Measurements from ENCODE around the gene BBS10. TPM values are rescaled to one million over a fixed set of nuclear protein-coding genes. Genes with fewer than 3 reads are reported as not detected.

The BBS10 gene
- total RNA-seq, result 10 to 100 TPM in 4 of 7 donors, 1 to 10 TPM in 3; 6.7 to 15.0 (median 11.8) TPM
- 1 to 10 TPM; 5.2 to 7.4 (median 6.1) TPM for polyA plus RNA-seq
- long read RNA-seq, donor 1, partial matches to known transcripts, result 0 of 4 reads
- long read RNA-seq, donor 1, other reads (novel, unspliced or antisense), result 0 of 4 reads
- long read RNA-seq, donor 2, partial matches to known transcripts, result 0 of 1 reads
- long read RNA-seq, donor 2, other reads (novel, unspliced or antisense), result 0 of 1 reads

GRCh38 chr12:76348079-76348901, at the start of gene BBS10:
BBS10 (minus strand) TSS chr12:76348415; CDS start chr12:76348358, 57 bp downstream.
- DNase-seq, result peak; percentile 97
- TF ChIP-seq CTCF (IDR thresholded peaks at IDR 0.05 in 8 of 11, conservative IDR thresholded peaks at IDR 0.05 in 3 of 11) (peak; percentile 6 to 63 (median 35)), POLR2AphosphoS5 (IDR thresholded peaks at IDR 0.05) (peak; percentile 88 to 90 (median 89)), POLR2A (IDR thresholded peaks at IDR 0.05) (peak in 1 of 3 donors; percentile 34)
- peaks cover 0 to 6% (median 0%) of the 10 kb centered on the region in 6 donors for H3K36me3 ChIP-seq
- H3K27ac ChIP-seq, result peak within 1 kb of the TSS; percentile 81 to 93 (median 90)
- intact Hi-C loops (cut with DNase I; ENCODE audit: low total_unique reads), result loop anchor here (10.0 kb wide), 2 partner anchors 263 to 823 kb away; partner anchors contain the start of gene NAP1L1
- peak within 1 kb of the TSS; percentile 51 to 87 (median 70) for H3K4me3 ChIP-seq
- H3K27me3 ChIP-seq (replicated peaks in 1 of 7), result no peaks in the 10 kb centered on the region
- peaks cover 4 to 39% (median 27%) of the 10 kb centered on the region in 6 donors for H3K4me1 ChIP-seq
- H3K9me3 ChIP-seq, result no peaks in the 10 kb centered on the region
- WGBS, 5 donors, result 2 to 3% (median 2%) methylated on average over 47 to 49 of the region's 49 CpGs

- Histone ChIP-seq H3K36me3 (peaks cover 0 to 98% (median 57%) of the 10 kb centered on the region in 6 donors), H3K9me3 (no peaks in the 10 kb centered on the region), H3K27ac (no peak overlapping the region), H3K4me1 (no peaks in the 10 kb centered on the region), H3K27me3 (replicated peaks in 1 of 7) (no peaks in the 10 kb centered on the region), H3K4me3 (no peak overlapping the region)
- no peak for DNase-seq
- TF ChIP-seq POLR2A (IDR thresholded peaks at IDR 0.05) (no peak), POLR2AphosphoS5 (IDR thresholded peaks at IDR 0.05) (no peak), CTCF (IDR thresholded peaks at IDR 0.05 in 8 of 11, conservative IDR thresholded peaks at IDR 0.05 in 3 of 11) (no peak)
- 85 to 97% (median 94%) methylated on average over 1 of the region's 1 CpG for WGBS, 5 donors
- intact Hi-C loops (cut with DNase I; ENCODE audit: low total_unique reads), result no loop called here
Observed at GRCh38 chr12:76391461-76391860, 43.2 kb upstream of the BBS10 start.

- Histone ChIP-seq H3K27ac (no peak overlapping the region), H3K27me3 (replicated peaks in 1 of 7) (no peaks in the 10 kb centered on the region), H3K9me3 (no peaks in the 10 kb centered on the region), H3K4me3 (no peak overlapping the region), H3K4me1 (no peaks in the 10 kb centered on the region), H3K36me3 (peaks cover 0 to 100% (median 65%) of the 10 kb centered on the region in 6 donors)
- WGBS, 5 donors, result 93 to 98% (median 95%) methylated on average over 2 of the region's 2 CpGs
- no peak for TF ChIP-seq POLR2AphosphoS5 (IDR thresholded peaks at IDR 0.05)
- no peak for TF ChIP-seq POLR2A (IDR thresholded peaks at IDR 0.05)
- no peak for TF ChIP-seq CTCF (IDR thresholded peaks at IDR 0.05 in 8 of 11, conservative IDR thresholded peaks at IDR 0.05 in 3 of 11)
- DNase-seq, result no peak
- intact Hi-C loops (cut with DNase I; ENCODE audit: low total_unique reads), result no loop called here
Observed at GRCh38 chr12:76387614-76388013, 39.4 kb upstream of the BBS10 start.

- no peaks in the 10 kb centered on the region for H3K4me1 ChIP-seq
- DNase-seq, result no peak
- H3K27me3 ChIP-seq (replicated peaks in 1 of 7), result no peaks in the 10 kb centered on the region
- TF ChIP-seq POLR2A (IDR thresholded peaks at IDR 0.05), result no peak
- TF ChIP-seq CTCF (IDR thresholded peaks at IDR 0.05 in 8 of 11, conservative IDR thresholded peaks at IDR 0.05 in 3 of 11), result no peak
- no peak for TF ChIP-seq POLR2AphosphoS5 (IDR thresholded peaks at IDR 0.05)
- H3K27ac ChIP-seq, result no peak overlapping the region
- no peaks in the 10 kb centered on the region for H3K9me3 ChIP-seq
- intact Hi-C loops (cut with DNase I; ENCODE audit: low total_unique reads), result no loop called here
- WGBS, 5 donors, result 91 to 97% (median 94%) methylated on average over 2 of the region's 2 CpGs
- no peak overlapping the region for H3K4me3 ChIP-seq
- peaks cover 0 to 86% (median 47%) of the 10 kb centered on the region in 6 donors for H3K36me3 ChIP-seq
Observed at GRCh38 chr12:76384560-76384959, 36.3 kb upstream of the BBS10 start.
